ENCODE results near the gene KRTAP3-3.

KRTAP3-3 gene

GRCh38 chr17:40958086-40958953 is 35.6 kb downstream of the KRTAP3-3 start:
- no peak for DNase-seq (ENCODE audit: low read depth)

- DNase-seq (ENCODE audit: low read depth), result peak; percentile 90
Observed at GRCh38 chr17:40956401-40957254, 37.3 kb downstream of the KRTAP3-3 start.

GRCh38 chr17:40953881-40954280 is 40.1 kb downstream of the KRTAP3-3 start:
- DNase-seq (ENCODE audit: low read depth), result peak; percentile 69

- DNase-seq (ENCODE audit: low read depth), result peak; percentile 91
Observed at GRCh38 chr17:40952661-40953060, 41.3 kb downstream of the KRTAP3-3 start.

GRCh38 chr17:40952154-40952553 is 41.8 kb downstream of the KRTAP3-3 start:
- no peak for DNase-seq (ENCODE audit: low read depth)

- DNase-seq (ENCODE audit: low read depth), result no peak
Observed at GRCh38 chr17:40951011-40951622, 42.8 kb downstream of the KRTAP3-3 start.

GRCh38 chr17:40950176-40950575 is 43.8 kb downstream of the KRTAP3-3 start:
- no peak for DNase-seq (ENCODE audit: low read depth)

GRCh38 chr17:40949418-40949817 is 44.5 kb downstream of the KRTAP3-3 start:
- DNase-seq (ENCODE audit: low read depth), result no peak

- no peak for DNase-seq (ENCODE audit: low read depth)
Observed at GRCh38 chr17:40947929-40948328, 46.0 kb downstream of the KRTAP3-3 start.

GRCh38 chr17:40945414-40945813 is 48.5 kb downstream of the KRTAP3-3 start:
- DNase-seq (ENCODE audit: low read depth), result no peak

- DNase-seq (ENCODE audit: low read depth), result no peak
Observed at GRCh38 chr17:40944531-40944930, 49.4 kb downstream of the KRTAP3-3 start.
